Activated effector memory CD4-positive, alpha-beta T cell treated with anti-CD3 and anti-CD28 coated beads, Interleukin-2, amount 50 U/mL, for 16 hours (primary cell): ENCODE data around the gene TXNL1.

Experiments used
- DNase-seq: peaks from one replicate; pipeline ENCODE4 v3.0.0-alpha.2; 2020

TXNL1 gene

GRCh38 chr18:56565551-56566345, 72.6 kb downstream of the TXNL1 start:
- no peak for DNase-seq

- no peak for DNase-seq
Observed at GRCh38 chr18:56565046-56565445, 73.3 kb downstream of the TXNL1 start.

GRCh38 chr18:56563568-56563967, 74.8 kb downstream of the TXNL1 start:
- no peak for DNase-seq

DNA sequence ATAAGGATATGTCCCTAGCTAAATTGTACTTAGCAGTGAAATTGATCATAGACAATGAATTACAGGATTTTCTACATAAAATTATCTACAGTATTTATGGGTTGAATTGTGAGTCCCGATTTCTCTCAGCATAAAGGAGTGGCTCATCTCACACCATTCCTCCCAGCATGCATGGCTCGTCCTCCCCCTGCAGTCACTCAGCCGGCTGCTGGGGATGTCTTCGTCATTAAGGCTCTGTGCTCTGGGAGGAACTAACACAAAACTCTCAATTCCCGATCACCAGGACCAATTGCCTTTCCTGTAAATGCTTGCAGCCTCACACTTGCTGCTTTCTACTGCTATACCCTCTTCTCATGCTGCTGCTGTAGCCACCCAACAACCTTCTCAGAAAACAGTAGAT, 75.9 kb downstream of the TXNL1 start:
- no peak for DNase-seq

GRCh38 chr18:56560992-56561391, 77.4 kb downstream of the TXNL1 start:
- no peak for DNase-seq

DNA sequence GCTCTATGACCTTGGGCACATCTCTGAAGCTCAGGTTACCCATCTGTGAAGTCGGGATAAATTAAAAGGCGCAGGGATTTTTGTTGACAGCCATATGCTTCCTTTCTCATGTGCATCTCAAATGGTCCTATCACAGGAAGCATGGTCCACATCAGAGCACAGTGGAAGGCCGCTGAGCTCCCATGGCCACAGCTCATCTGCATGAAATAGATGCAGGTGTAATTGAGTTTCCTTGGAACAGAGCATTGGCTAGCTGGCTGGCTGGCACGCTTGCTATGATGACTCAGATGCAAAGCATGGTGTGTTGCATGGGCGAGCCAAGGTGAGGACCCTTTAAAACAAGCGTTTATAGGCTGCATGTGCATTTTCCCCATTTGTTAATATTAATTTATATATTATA, 79.3 kb downstream of the TXNL1 start:
- no peak for DNase-seq

DNA sequence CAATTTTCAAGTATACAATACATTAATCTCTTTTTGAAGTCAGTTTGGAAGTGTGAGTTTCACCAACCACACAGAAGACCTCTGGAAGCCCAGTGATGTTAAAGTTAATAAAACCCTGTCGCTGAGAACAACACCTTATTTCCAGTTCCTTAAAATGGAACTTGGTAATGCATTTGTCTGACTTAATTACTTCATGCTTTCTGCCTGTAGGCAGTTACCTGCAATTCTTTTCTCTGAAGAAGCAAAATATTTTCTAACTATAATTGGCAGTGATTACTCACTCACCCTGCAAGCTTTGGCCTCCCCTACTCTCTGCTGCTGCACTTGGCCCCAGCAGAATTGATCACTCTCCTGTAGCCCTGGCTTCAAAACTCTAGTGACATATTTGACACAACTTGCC, 81.5 kb downstream of the TXNL1 start:
- DNase-seq, result no peak

GRCh38 chr18:56550121-56550520, 88.3 kb downstream of the TXNL1 start:
- DNase-seq, result no peak
